SU-DHL-6 (cell line): ENCODE data around the gene AKAP6.

Experiments
- EZH2phosphoT487 ChIP-seq: fragments of 200-600 bp; sonication (generic), shearing (Covaris generic); conservative IDR thresholded peaks from 2 replicates; pipeline ENCODE4 v1.6.1; 2018; ENCODE audit warnings: mild to moderate bottlenecking, antibody characterized with exemption, low read length, moderate library complexity, mixed read lengths
- TF ChIP-seq, protein P1 (sequence below): fragments of 200-600 bp; sonication (generic); IDR thresholded peaks from one replicate; pipeline ENCODE4 v1.5.1; 2017; ENCODE audit warnings: antibody characterized with exemption, mild to moderate bottlenecking, low read length, moderate library complexity; ENCODE audit not compliant: insufficient read depth, poor library complexity, severe bottlenecking

- TF ChIP-seq, protein P1, sequence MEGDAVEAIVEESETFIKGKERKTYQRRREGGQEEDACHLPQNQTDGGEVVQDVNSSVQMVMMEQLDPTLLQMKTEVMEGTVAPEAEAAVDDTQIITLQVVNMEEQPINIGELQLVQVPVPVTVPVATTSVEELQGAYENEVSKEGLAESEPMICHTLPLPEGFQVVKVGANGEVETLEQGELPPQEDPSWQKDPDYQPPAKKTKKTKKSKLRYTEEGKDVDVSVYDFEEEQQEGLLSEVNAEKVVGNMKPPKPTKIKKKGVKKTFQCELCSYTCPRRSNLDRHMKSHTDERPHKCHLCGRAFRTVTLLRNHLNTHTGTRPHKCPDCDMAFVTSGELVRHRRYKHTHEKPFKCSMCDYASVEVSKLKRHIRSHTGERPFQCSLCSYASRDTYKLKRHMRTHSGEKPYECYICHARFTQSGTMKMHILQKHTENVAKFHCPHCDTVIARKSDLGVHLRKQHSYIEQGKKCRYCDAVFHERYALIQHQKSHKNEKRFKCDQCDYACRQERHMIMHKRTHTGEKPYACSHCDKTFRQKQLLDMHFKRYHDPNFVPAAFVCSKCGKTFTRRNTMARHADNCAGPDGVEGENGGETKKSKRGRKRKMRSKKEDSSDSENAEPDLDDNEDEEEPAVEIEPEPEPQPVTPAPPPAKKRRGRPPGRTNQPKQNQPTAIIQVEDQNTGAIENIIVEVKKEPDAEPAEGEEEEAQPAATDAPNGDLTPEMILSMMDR: no peak
- TF ChIP-seq EZH2phosphoT487: no peak
These were observed 243.1 kb downstream of the AKAP6 start for GRCh38 chr14:32571995-32572866.
